HG03439 (cell line): Measurements from ENCODE around the gene TEX52.
"Not testable (repeated sequence)": the region's sequence is repeated elsewhere in the genome, so short reads cannot be mapped to it uniquely, and the experiment has no call there.

Experiments
- ATAC-seq: cut with Tn5 transposase; IDR thresholded peaks from one replicate; pipeline ENCODE4 v1.9.1; 2021; ENCODE audit warnings: mild to moderate bottlenecking, moderate library complexity; ENCODE audit not compliant: unreplicated experiment

The TEX52 gene

GRCh38 chr12:2868986-2869632 is 12.3 kb upstream of the TEX52 start:
- not testable (repeated sequence) for ATAC-seq

- no peak for ATAC-seq
These were observed 7.4 kb upstream of the TEX52 start for GRCh38 chr12:2864198-2864597.

- not testable (repeated sequence) for ATAC-seq
These were observed 6.6 kb upstream of the TEX52 start for GRCh38 chr12:2863402-2863801.

GRCh38 chr12:2862876-2863275 is 6.0 kb upstream of the TEX52 start:
- no peak for ATAC-seq

GRCh38 chr12:2860170-2860569 is 3.3 kb upstream of the TEX52 start:
- no peak for ATAC-seq

GRCh38 chr12:2858944-2859421 is 2.1 kb upstream of the TEX52 start:
- no peak for ATAC-seq

- ATAC-seq, result no peak
These were observed 1.5 kb upstream of the TEX52 start for GRCh38 chr12:2858334-2858733.

- no peak for ATAC-seq
These were observed 737 bp upstream of the TEX52 start for GRCh38 chr12:2857576-2857975.

- no peak for ATAC-seq
These were observed 788 bp downstream of the TEX52 start for GRCh38 chr12:2856051-2856450.

- no peak for ATAC-seq
These were observed 1.3 kb downstream of the TEX52 start for GRCh38 chr12:2855546-2855945.

GRCh38 chr12:2854669-2855453 is 2.0 kb downstream of the TEX52 start:
- ATAC-seq, result no peak

- ATAC-seq, result no peak
These were observed 3.2 kb downstream of the TEX52 start for GRCh38 chr12:2853626-2854025.

GRCh38 chr12:2851931-2852330 is 4.9 kb downstream of the TEX52 start:
- ATAC-seq, result no peak

- ATAC-seq, result no peak
These were observed 11.6 kb downstream of the TEX52 start for GRCh38 chr12:2845280-2845679.

GRCh38 chr12:2844786-2845185 is 12.1 kb downstream of the TEX52 start:
- no peak for ATAC-seq

- no peak for ATAC-seq
These were observed 13.9 kb downstream of the TEX52 start for GRCh38 chr12:2842948-2843347.

GRCh38 chr12:2841056-2841650 is 15.7 kb downstream of the TEX52 start:
- ATAC-seq, result no peak

GRCh38 chr12:2836574-2836973 is 20.3 kb downstream of the TEX52 start:
- ATAC-seq, result no peak

GRCh38 chr12:2835691-2836403 is 21.0 kb downstream of the TEX52 start:
- ATAC-seq, result no peak

GRCh38 chr12:2834581-2835491 is 22.0 kb downstream of the TEX52 start, which contains the start of gene NRIP2:
Gene NRIP2 (minus strand): TSS chr12:2835035. CDS start chr12:2834983, 52 bp downstream.
- ATAC-seq, result no peak
